Cerebellar nuclear complex (tissue), 1 donor: ENCODE data around the gene EDNRA.

Experiments
- DNase-seq, 2 experiments: peaks; one replicate each; lab custom pipeline; 2025; lab: John Stamatoyannopoulos, UW

Gene EDNRA

DNA sequence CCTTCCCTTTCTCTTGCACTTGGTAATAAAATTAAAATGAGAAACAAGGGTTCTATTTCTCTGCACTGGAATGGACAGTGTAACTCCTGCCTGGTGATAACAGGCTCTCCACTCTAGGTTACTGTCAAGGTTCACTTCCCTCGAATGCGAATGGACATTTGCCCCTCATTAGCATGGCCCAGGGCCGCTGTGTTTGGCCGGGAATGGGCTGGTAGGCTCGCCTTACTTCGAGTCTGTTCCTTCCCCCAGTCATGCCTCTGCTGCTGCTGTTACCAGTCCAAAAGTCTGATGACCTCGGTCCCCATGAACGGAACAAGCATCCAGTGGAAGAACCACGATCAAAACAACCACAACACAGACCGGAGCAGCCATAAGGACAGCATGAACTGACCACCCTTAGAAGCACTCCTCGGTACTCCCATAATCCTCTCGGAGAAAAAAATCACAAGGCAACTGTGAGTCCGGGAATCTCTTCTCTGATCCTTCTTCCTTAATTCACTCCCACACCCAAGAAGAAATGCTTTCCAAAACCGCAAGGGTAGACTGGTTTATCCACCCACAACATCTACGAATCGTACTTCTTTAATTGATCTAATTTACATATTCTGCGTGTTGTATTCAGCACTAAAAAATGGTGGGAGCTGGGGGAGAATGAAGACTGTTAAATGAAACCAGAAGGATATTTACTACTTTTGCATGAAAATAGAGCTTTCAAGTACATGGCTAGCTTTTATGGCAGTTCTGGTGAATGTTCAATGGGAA is 61.5 kb downstream of the EDNRA start:
- DNase-seq = no peak

DNA sequence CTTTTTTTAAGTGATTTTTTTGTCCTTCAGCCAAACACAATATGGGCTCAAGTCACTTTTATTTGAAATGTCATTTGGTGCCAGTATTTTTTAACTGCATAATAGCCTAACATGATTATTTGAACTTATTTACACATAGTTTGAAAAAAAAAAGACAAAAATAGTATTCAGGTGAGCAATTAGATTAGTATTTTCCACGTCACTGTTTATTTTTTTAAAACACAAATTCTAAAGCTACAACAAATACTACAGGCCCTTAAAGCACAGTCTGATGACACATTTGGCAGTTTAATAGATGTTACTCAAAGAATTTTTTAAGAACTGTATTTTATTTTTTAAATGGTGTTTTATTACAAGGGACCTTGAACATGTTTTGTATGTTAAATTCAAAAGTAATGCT is 62.1 kb downstream of the EDNRA start:
- DNase-seq = no peak

- DNase-seq = no peak
Observed at GRCh38 chr4:147546349-147546748, 65.5 kb downstream of the EDNRA start.

DNA sequence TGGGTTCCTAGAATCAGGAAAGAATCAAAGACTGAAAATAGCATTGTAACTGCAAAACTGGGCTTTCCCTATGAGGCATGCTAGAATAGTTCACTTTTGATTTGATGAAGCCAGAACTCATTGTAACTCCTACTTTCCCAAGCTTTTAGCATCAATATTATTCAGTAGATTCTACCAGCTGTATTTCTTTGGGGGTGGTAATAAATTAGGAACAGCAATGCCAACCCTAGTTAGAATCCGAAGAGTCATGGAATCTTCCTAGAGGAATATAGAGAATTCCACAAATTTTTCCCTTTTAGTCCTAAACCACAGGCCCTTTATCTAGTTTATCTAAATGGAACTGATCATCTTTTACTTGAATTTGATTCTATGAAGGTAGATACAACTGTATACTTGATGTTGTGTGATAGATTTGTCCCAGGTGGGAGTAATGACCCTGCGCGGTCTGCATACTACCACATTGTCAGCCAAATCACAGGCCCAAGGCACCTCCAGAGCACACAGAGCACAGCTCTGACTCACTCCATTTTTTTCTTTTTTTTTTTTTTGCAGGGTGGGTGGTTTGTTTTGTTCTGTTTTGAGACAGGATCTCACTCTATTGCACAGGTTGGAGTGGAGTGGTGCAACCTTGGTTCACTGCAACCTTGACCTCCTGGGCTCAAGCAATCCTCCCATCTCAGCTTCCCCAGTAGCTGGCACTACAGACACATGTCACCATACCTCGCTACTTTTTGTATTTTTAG is 66.6 kb downstream of the EDNRA start:
- no peak for DNase-seq

- no peak for DNase-seq
Observed at GRCh38 chr4:147548256-147548655, 67.4 kb downstream of the EDNRA start.

GRCh38 chr4:147550626-147551246 is 69.8 kb downstream of the EDNRA start:
- no peak for DNase-seq

DNA sequence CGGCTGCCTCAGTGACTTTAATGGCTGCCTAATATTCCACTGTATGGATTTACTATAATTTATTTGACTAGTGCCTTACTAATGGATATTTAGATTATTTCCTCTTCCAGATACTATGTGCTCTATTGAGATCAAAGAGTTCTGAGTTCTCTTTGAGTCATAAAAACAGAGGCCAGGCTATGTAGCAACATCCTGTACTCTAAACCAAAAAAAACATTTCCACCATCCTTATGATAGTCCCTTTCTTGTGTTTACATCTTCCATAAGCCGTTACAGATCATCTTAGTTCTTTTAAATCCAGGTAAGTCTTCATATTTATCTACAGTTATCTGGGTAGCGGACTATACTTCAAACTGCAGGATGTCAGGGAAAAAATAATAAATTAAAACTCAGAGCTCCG is 79.7 kb downstream of the EDNRA start:
- no peak for DNase-seq

GRCh38 chr4:147566762-147567161 is 85.9 kb downstream of the EDNRA start:
- no peak for DNase-seq

GRCh38 chr4:147567276-147567675 is 86.4 kb downstream of the EDNRA start:
- DNase-seq = no peak

GRCh38 chr4:147570616-147571015 is 89.7 kb downstream of the EDNRA start:
- DNase-seq = no peak

- no peak for DNase-seq
Observed at GRCh38 chr4:147571036-147571770, 90.3 kb downstream of the EDNRA start.

DNA sequence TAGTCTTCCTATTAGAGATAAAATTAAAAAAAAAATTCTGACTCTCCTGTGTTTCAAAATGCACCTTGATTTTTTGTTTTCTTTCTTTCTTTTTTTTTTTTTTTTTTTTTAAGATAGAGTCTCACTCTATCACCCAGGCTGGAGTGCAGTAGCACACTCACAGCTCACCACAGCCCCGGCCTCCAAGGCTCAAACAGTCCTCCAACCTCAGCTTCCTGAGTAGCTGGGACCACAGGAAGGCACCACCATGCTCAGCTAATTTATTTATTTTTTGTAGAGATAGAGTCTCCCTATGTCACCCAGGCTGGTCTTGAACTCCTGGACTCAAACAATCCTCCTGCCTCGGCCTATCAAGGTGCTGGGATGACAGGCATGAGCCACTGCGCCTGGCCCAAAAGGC is 95.2 kb downstream of the EDNRA start:
- DNase-seq = no peak

GRCh38 chr4:147578051-147578476 is 97.2 kb downstream of the EDNRA start:
- DNase-seq = no peak

DNA sequence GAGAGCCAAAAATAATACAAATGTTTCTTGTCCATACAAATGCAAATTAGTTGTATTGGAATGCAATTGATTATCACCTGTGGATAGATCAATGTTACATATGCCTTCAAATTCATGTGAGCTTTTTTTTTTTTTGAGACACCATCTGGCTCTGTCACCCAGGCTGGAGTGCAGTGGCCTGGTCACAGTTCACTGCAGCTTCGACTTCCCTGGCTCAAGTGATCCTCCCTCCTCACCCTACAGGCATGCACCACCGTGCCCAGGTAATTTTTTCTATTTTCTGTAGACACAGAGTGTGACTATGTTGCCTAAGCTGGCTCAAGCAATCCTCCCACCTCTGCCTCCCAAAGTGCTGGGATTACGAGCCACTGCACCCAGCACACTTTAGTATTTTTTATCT is 97.7 kb downstream of the EDNRA start:
- no peak for DNase-seq

DNA sequence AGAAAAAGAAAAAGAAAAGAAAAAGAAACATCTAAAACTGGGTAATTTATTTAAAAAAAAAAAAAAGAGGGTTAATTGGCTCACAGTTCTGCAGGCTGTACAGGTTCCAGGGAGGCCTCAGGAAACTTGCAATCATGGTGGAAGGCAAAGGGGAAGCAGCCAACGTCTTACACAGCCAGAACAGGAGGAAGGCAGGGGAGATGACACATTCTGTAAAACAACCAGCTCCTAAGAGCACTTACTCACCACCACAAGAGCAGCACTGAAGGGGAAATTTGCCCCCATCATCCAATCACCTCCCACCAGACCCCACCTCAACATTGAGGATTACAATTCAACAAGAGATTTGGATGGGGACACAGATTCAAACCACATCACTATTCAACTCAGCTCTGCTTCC is 99.5 kb downstream of the EDNRA start:
- no peak for DNase-seq

GRCh38 chr4:147581606-147582350 is 100.9 kb downstream of the EDNRA start:
- no peak for DNase-seq

DNA sequence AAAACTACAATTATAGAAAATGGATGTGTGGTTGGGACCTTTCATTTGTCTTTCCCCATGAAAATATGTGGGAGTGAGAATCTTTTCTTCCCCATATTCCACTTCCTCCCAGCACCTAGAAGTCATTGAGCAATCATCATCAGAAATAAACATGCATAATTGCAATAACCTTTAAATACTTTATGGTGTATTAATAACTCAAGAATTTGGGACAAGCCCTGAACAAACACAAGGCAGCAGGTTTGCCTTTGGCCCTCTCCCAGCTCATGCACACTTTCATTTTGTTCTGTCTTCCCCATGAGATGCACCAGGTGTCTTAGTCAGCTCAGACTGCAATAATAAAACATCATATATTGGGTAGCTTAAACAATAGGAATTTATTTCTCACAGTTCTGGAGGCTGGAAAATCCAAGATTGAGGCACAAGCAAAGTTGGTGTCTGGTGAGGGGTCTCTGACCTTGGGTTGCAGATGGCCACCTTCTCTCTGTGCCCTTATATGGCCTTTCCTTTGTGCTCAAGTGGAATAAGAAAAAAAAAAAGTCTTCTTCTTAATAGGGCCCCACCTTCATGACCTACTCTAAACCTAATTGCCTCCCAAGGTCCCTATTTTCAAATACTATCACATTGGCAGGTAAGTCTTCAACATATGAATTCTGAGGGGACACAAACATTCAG is 101.6 kb downstream of the EDNRA start:
- DNase-seq = no peak

DNA sequence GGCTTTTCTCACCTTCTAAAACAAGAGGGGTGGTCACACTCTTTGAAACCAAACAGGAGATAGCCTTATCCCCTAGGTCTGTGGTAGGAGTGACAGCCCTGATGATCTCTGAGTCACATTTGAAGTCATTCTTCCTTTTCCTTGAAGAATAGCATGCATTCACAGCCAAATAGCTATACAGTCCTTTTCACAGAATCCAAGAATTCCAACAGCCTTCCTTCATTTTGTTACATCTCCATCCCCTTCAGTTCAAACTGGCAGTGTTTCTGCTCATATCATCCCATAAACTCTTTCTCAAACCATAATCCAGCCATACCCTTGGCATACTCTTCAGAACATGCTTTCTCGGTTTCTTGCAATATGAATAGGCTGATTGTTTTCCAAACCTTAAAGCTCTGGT is 103.0 kb downstream of the EDNRA start:
- DNase-seq = no peak

GRCh38 chr4:147586032-147586431 is 105.1 kb downstream of the EDNRA start:
- no peak for DNase-seq

- DNase-seq = no peak
Observed at GRCh38 chr4:147586637-147587036, 105.7 kb downstream of the EDNRA start.

GRCh38 chr4:147587041-147587440 is 106.1 kb downstream of the EDNRA start:
- DNase-seq = no peak
